ENCODE measurements around the gene ABI2. TPM values are rescaled to one million over a fixed set of nuclear protein-coding genes. Genes with fewer than 3 reads are reported as not detected.

Gene ABI2
- total RNA-seq, 1 experiment from 2014 or later: 72.2 TPM

DNA sequence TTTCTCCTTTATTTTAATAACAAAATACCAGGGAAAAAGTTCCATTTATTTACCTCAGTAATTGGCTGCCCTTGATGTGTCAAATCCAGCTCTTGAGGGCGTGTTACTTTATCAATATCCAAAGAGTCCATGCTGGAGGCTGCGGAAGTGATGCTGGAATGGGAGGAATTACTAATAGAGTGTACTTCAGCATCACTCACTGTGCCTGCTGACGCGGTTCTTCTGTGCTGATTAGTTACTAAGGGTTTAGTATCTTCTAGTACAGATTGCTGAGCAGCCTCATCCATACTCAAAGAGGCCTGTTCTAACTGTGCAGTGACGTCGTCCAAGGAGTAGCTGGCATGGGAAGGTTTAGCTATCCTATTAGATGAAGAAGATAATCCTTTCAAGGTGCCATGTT is 161.3 kb downstream of the ABI2 start:
- ChIA-PET POLR2A (interaction anchor here (0.7 kb wide), 1 partner anchor 371 kb away, joined by 3 read pairs; no protein-coding TSS in a partner anchor), CTCF (no interaction called here)
- H3K9me3 ChIP-seq (ENCODE audit: control insufficient read depth, insufficient read depth, low read depth, low read length): no peaks in the 10 kb centered on the region
- H3K27ac ChIP-seq (ENCODE audit: low read length): no peak overlapping the region
- DNase-seq (ENCODE audit: low read depth, low spot score) (no peak), ATAC-seq (no peak)
- TF ChIP-seq POLR2AphosphoS5 (IDR thresholded peaks at IDR 0.05; ENCODE audit: low read depth, low read length) (no peak), TCF7L2 (IDR thresholded peaks at IDR 0.05; ENCODE audit: low read depth, low read length) (no peak), SIN3A (IDR thresholded peaks at IDR 0.05; ENCODE audit: borderline replicate concordance, insufficient read depth, low read depth, low read length) (no peak)
- TF ChIP-seq, protein P1, sequence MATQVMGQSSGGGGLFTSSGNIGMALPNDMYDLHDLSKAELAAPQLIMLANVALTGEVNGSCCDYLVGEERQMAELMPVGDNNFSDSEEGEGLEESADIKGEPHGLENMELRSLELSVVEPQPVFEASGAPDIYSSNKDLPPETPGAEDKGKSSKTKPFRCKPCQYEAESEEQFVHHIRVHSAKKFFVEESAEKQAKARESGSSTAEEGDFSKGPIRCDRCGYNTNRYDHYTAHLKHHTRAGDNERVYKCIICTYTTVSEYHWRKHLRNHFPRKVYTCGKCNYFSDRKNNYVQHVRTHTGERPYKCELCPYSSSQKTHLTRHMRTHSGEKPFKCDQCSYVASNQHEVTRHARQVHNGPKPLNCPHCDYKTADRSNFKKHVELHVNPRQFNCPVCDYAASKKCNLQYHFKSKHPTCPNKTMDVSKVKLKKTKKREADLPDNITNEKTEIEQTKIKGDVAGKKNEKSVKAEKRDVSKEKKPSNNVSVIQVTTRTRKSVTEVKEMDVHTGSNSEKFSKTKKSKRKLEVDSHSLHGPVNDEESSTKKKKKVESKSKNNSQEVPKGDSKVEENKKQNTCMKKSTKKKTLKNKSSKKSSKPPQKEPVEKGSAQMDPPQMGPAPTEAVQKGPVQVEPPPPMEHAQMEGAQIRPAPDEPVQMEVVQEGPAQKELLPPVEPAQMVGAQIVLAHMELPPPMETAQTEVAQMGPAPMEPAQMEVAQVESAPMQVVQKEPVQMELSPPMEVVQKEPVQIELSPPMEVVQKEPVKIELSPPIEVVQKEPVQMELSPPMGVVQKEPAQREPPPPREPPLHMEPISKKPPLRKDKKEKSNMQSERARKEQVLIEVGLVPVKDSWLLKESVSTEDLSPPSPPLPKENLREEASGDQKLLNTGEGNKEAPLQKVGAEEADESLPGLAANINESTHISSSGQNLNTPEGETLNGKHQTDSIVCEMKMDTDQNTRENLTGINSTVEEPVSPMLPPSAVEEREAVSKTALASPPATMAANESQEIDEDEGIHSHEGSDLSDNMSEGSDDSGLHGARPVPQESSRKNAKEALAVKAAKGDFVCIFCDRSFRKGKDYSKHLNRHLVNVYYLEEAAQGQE (IDR thresholded peaks at IDR 0.05; ENCODE audit: insufficient read depth in 1 of 2, low read depth in 2 of 2, low read length in 1 of 2): no peak
- TF ChIP-seq, protein P2, sequence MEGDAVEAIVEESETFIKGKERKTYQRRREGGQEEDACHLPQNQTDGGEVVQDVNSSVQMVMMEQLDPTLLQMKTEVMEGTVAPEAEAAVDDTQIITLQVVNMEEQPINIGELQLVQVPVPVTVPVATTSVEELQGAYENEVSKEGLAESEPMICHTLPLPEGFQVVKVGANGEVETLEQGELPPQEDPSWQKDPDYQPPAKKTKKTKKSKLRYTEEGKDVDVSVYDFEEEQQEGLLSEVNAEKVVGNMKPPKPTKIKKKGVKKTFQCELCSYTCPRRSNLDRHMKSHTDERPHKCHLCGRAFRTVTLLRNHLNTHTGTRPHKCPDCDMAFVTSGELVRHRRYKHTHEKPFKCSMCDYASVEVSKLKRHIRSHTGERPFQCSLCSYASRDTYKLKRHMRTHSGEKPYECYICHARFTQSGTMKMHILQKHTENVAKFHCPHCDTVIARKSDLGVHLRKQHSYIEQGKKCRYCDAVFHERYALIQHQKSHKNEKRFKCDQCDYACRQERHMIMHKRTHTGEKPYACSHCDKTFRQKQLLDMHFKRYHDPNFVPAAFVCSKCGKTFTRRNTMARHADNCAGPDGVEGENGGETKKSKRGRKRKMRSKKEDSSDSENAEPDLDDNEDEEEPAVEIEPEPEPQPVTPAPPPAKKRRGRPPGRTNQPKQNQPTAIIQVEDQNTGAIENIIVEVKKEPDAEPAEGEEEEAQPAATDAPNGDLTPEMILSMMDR (IDR thresholded peaks at IDR 0.05): no peak
- H3K36me3 ChIP-seq (ENCODE audit: control insufficient read depth, insufficient read depth, low read length): no peaks in the 10 kb centered on the region; the same call in 1 of the 2 replicates
- H3K4me3 ChIP-seq (ENCODE audit: low read depth in 2 of 2, low read length in 2 of 2): no peak overlapping the region
- BruUV-seq (replicated peaks): no TSS peak
- 0 out of 2 replicates have a peak, but pooled peaks cover 3% of the 10 kb centered on the region for H3K4me1 ChIP-seq (ENCODE audit: control insufficient read depth, insufficient read depth, low read length)
- in situ Hi-C loops (cut with HindIII; ENCODE audit: low pct_unique_long_range_greater_than_20kb, low sequenced_read_pairs): no loop called here
- intact Hi-C loops (cut with micrococcal nuclease; ENCODE audit: unreplicated experiment): no loop called here
- H3K27me3 ChIP-seq (ENCODE audit: control insufficient read depth, insufficient read depth, low read length): no peaks in the 10 kb centered on the region

DNA sequence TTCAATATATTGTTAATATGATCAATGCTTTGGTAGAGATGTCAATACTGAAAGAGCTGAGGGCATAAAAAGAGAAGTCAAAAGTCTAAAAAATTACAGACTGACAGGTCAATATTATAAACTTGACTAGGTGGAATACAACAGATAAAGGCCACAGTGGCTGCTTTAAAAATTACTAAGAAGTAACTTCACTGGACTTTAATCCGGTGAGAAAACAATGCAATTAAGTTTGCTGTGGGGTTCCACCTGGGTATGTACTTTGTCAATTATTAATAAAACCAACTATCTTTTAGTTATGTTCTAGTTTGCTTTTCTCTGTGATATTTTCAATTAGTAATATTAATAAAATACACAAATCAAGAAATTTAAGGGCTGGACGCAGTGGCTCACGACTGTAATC is 162.2 kb downstream of the ABI2 start:
- in situ Hi-C loops (cut with HindIII; ENCODE audit: low pct_unique_long_range_greater_than_20kb, low sequenced_read_pairs) (no loop called here), intact Hi-C loops (cut with micrococcal nuclease; ENCODE audit: unreplicated experiment) (no loop called here)
- no TSS peak for BruUV-seq (replicated peaks)
- H3K4me3 ChIP-seq (ENCODE audit: low read depth in 2 of 2, low read length in 2 of 2): no peak overlapping the region
- no peak for ATAC-seq
- DNase-seq (ENCODE audit: low read depth, low spot score): no peak
- CTCF ChIA-PET: no interaction called here
- no peak overlapping the region for H3K27ac ChIP-seq (ENCODE audit: low read length)
- no peaks in the 10 kb centered on the region; the same call in 1 of the 2 replicates for H3K36me3 ChIP-seq (ENCODE audit: control insufficient read depth, insufficient read depth, low read length)
- POLR2A ChIA-PET: interaction anchor here (0.6 to 0.7 kb wide), 2 partner anchors 9 to 28 kb away, joined by 3 to 5 read pairs; no protein-coding TSS in a partner anchor
- H3K9me3 ChIP-seq (ENCODE audit: control insufficient read depth, insufficient read depth, low read depth, low read length): no peaks in the 10 kb centered on the region
- 0 out of 2 replicates have a peak, but pooled peaks cover 3% of the 10 kb centered on the region for H3K4me1 ChIP-seq (ENCODE audit: control insufficient read depth, insufficient read depth, low read length)
- no peak for TF ChIP-seq SIN3A (IDR thresholded peaks at IDR 0.05; ENCODE audit: borderline replicate concordance, insufficient read depth, low read depth, low read length)
- TF ChIP-seq, protein P1 (IDR thresholded peaks at IDR 0.05; ENCODE audit: insufficient read depth in 1 of 2, low read depth in 2 of 2, low read length in 1 of 2): no peak
- no peaks in the 10 kb centered on the region for H3K27me3 ChIP-seq (ENCODE audit: control insufficient read depth, insufficient read depth, low read length)
